Left hindlimb (tissue), 1 donor: ENCODE measurements around the gene MOSPD3.
"Not testable (repeated sequence)": the region's sequence is repeated elsewhere in the genome, so short reads cannot be mapped to it uniquely, and the experiment has no call there.

Experiments used
- DNase-seq: peaks from one replicate; pipeline ENCODE4 v3.0.0-alpha.2; 2018

Gene MOSPD3, protein sequence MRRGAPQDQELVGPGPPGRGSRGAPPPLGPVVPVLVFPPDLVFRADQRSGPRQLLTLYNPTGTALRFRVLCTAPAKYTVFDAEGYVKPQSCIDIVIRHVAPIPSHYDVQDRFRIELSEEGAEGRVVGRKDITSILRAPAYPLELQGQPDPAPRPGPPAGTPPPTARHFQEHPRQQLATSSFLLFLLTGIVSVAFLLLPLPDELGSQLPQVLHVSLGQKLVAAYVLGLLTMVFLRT

GRCh38 chr7:100611983-100612729 is at the start of gene MOSPD3:
Gene MOSPD3, plus strand, starts transcription at chr7:100612540. Its CDS starts 252 bp downstream, at chr7:100612792.
- DNase-seq, result peak; percentile 99

DNA sequence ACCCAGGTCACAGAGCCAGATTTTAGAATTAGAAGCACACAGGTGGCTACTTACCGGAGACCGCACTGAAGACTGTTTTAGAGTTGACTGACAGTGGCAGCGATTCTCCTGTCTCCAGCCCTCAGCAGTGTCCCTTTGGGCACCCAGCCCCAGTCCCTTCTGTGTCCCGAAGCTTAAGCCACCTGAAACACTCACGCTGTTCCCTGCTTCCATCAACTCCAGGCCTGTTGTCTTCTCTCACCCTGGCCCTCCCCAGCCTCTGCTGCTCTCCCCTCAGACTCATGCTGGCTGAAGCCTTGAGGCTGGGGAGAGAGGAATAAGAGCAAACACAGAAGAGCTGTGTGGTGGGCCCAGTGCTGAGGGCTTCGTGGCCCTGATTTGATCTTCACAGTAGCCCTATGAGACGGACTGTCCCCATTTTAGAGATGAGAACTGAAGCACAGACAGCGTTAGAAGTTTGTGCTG is 49.2 kb upstream of the MOSPD3 start:
- no peak for DNase-seq

DNA sequence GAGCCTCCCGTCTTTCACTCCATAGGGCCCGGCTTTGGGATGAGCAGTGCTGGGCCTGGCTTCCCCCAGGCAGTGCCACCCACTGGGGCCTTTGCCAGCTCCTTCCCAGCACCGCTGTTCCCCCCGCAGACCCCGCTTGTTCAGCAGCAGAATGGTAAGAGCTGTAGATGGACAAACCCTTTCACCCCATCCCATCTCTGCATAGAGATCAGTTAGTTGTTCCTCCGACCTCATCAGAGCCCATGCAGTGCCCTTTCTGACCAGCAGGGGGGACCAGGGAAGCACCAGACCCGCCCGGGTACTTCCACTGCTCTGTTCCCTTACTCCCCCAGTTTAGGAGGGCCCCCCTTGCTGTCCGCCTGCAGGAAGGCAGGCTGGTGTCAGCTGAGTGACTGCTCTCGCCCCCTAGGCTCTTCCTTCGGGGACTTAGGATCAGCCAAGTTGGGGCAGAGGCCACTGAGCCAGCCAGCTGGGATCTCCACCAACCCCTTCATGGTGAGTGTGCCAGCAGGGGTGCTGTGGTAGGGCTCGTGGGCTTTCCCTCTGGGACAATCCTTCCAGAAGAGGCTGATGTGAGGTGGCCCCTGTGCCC is 48.4 kb upstream of the MOSPD3 start:
- DNase-seq, result peak; percentile 80

DNA sequence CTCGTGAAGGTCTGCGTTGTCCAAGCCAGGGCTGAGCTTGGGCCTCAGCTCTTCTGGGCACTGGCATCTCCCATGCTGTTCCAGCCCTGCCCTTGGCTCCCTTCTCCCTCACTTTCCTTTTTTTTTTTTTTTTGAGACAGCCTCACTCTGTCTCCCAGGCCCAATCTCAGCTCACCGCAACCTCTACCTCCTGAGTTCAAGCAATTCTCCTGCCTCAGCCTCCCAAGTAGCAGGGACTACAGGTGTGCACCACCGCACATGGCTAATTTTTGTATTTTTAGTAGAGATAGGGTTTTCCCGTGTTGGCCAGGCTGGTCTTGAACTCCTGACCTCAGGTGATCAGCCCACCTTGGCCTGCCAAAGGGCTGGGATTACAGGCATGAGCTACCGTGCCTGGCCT is 47.9 kb upstream of the MOSPD3 start:
- not testable (repeated sequence) for DNase-seq

- DNase-seq, result no peak
These were observed 47.2 kb upstream of the MOSPD3 start for GRCh38 chr7:100565133-100565571.

DNA sequence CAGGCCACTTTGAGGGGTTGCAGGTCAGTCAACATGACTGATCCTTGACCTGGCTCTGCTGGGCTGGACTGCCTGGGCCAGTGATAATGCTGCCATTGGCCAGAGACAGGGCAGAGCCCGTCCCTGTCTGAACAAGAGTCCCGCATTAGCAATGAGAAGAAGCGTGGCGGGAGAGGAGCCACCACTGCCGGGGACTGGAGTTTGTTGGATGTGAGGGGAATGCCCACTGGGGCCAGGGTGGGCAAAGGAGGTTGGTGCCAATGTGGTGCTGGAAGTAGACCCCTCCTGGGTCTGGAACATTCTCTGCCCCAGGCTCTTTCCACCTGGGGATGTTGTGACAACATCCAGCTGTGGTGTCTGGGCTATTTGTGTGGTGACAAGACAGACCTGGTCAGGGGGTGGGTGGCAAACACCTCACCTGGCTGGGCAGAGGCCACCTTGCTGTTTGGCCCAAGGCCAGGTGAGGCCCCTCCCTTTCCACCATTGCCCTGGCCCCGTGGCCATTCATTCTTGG is 46.3 kb upstream of the MOSPD3 start:
- DNase-seq, result no peak

DNA sequence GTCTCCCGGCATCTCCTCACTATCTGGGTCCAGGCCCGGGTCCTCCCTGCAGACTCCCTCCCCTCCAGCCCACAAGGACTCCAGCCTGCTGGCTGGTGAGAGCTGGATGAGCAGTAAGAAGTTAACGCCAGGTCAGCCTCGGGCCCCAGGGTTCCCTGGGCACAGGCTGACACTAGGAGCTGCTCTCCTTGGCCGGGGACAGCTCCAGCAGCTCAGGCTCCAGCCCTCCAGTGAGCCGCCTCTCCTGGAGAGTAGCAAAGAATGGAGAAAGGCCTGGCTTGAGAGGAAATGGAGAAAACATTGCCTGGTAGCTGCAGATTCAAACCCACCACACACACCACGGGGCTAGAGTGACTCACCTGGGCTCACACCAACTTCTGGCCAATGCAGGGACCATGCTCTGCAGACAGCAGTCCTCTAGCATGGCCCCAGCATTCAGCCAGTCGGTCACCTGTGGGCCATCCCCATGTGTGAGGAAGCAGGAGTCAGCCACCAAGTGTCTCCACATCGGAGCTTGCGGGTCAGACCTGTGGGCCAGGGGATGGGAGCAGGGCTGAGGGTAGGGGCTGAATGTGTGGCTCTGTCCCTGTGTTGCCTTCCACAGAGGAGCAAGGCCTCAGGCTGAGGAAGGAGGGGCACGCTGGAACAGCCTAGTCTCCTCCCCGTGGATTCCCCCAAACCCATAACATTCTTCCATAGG is 45.2 kb upstream of the MOSPD3 start:
- DNase-seq, result no peak

DNA sequence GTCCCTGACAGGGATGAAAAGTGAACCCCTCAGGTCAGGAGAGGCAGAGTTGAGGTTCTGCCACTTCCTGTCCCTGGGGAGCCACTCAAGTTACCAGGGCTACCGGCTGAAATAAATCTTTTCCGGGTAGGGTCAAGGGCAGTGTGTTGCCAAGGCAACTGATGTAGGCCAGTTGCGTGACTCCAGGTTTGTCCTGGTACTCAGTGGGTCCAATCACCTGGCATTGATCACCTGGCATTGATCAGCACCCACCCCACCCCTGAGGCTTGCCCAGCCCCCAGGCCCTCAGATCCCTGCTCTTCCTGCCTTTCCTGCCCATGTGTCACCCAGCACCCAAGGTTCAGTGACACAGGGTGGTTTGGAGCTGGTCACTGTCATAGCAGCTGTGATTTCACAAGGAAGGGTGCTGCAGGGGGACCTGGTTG is 44.6 kb upstream of the MOSPD3 start:
- DNase-seq, result no peak

DNA sequence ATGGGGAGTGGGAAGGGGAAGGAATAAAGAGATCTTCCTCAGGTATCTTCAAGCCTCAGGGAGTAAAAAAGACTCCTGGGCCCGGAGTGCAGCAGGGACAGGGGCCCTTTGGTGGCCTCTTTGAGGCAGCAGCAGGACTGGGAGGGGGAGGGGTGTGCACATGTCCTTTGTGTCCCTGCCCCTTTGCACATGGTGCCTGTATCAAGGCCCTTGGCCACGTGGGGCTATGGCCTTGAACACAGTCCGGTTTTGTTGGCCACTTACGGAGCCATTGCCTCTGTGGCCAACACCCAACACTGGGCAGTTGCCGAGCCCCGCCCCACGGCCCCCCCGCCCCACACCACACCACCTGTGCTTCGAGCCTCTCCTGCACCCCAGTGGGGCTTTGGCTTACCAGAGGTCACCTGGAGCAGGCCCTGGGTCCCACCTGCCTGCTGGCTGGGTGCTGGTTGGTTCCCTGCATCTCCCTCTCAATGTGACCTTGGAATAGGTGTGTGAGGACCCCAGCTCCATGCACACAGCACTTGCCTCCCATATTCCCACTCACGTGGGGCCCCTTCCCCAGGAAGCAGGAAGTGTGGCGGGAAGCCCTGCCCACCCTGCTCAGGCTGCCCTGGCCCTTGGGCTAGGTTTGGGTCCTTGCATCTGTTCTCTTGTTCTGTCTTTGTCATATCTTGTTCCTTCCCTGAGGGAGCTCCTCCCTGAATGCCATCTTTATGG is 44.0 kb upstream of the MOSPD3 start:
- peak; percentile 20 for DNase-seq

DNA sequence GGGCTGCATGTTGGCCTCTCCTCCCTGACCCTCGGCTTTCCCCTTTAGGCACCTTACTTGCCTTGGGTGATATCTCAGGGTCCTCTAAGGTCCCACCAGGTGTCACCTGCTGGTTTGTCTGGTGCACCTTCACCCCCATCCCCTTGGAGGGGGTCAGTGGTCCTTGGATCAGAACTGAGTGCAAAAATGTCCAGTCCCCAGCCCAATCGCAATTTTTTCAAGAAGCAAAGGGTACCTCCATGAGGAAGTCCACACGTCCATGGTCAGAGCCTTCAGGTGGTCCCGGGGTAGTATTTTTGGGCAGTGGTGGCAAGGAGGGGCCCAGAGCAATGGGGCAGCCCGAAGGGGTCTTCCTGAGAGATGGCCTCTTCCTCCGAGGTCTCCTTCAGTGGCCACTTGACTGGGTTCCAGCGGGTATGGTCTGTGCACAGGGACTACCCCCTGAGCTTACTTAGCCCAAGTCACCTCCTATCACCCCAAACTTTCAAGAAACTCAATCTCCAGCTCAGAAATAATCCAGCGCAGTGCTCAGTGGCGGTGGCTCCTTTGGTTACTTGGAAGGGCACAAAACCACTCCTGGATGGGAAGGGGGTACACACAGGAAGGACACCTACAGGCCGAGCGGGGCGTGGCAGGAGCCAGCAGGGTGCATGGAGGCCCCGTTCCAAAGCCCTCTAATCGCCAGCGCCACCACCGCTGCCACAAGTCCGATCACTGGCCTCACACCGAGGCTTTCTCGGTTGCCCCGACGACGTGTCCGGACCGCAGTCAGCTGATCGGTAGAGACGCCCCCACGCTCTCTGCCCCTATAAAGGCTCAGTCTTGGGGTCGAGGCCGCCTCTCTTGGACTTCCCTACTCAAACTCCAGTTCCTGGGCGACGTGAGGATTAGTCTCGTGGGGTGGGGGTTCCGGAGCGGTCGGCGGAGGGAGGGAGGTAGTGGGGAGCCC is 43.2 kb upstream of the MOSPD3 start:
- peak; percentile 13 for DNase-seq

DNA sequence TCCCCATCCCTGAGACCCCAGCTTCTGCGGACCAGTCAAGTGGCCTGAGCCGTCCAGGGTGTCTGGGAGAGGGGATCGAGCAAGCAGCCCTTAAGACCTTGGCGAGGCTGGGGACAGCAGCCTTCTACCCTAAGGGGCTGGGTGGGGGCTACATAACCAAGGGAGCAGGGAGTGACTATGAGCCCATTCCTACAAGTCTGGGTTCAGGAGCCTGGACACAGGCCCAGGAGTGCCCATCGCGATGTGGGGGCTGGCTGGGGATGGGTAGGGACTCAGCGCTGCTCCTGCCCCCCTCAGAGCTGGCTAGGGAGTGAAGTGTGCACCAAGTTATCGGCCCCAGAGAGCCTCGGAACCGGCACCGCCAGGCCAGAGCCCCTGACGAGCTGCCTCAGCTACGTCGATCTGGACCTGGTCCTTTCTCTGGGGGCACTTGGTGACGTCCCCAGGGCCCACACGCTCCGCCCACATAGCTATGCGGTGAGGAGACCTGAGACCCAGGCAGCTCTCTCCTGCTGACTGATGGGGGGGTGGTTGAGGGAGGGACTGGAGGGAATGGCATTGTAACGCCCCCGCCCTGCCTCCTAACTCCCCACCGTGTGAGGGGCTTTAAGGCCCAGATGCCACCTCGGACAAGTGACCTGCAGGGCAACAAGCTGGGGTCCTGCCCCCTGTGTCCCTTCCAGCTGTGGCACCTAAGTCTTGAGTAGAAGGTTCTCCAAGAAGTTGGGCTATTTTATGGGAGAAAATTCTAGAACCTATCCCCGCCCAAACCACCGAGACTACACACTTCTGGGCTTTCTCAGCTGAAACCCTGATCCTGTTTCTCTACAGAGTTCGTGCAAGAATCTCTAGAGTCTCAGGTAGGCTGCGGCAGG is 41.1 kb upstream of the MOSPD3 start:
- DNase-seq, result no peak

- no peak for DNase-seq
These were observed 40.6 kb upstream of the MOSPD3 start for GRCh38 chr7:100571829-100572116.

GRCh38 chr7:100572281-100572948 is 39.9 kb upstream of the MOSPD3 start:
- no peak for DNase-seq

DNA sequence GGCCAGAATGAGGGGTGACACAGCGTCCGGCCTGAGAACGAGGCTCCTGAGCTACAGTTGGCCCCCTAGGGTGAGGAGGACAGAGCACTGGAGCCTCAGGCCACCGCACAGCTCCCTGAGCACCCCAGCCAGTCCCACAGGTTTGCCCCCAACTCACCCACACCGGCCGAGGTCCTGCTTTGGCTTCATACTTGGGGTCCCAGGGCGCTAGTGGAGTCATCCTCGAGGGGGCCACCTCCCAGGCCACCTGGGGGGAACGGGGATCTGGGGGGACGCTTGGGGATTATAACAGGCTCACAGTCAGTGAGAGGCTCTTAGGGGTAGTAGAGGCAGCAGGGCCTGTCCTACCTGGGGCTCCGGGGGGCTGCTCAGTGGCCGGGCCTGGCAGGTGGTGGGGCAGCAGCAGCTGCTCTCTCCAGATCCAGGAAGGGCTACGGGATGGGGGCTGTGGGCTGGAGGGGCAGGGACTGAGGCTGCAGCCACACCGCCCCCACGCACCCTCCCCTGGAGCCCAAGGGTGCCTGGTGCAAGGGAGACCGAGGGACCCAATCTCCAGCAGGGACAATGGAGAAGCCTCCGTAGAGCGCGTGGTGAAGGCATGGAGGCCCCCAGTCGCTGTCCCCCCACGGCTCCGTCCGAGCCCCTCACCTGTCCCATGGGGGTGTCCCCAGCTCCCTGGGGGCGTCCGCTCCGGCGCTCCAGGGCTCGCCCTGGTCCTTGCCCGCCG is 39.2 kb upstream of the MOSPD3 start:
- no peak for DNase-seq

DNA sequence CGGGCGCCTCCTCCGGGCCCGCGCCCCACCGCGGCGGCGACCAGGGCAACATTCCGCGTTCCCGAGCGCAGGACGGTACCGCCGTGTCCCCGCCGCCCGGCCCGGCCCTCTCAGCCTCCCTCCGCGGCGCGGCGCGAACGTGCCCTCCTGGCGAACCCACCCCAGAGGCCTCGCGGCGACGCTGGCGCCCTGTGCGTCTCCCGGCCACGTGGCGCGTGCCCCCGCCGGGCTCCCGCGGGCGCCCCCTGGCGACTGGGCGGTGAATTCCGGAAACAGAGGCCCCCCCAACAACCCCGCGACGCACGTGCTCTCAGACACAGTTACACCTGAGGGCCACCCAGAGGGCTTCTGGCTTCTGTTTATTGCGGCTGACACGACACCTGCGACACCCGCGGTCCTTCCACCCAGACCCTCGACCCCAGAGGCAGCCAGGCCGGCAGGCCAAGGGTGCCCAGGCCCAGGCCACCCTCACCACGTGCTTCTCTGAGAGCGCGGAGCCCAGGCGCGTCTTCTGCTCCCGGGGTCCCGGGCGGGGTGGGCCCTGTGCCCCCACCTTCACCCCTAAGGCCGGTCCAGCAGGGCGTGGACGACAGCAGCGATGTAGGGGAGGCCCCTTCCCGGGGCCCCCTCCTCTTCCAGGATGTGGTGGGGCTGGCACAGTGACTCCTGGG is 38.5 kb upstream of the MOSPD3 start, which contains the start of gene SAP25:
Gene SAP25, minus strand, starts transcription at position 210 of the 671 bp plus-strand sequence. Its CDS starts 158 bp downstream, at position 52.
- DNase-seq, result no peak

- no peak for DNase-seq
These were observed 37.8 kb upstream of the MOSPD3 start for GRCh38 chr7:100574362-100575205.

DNA sequence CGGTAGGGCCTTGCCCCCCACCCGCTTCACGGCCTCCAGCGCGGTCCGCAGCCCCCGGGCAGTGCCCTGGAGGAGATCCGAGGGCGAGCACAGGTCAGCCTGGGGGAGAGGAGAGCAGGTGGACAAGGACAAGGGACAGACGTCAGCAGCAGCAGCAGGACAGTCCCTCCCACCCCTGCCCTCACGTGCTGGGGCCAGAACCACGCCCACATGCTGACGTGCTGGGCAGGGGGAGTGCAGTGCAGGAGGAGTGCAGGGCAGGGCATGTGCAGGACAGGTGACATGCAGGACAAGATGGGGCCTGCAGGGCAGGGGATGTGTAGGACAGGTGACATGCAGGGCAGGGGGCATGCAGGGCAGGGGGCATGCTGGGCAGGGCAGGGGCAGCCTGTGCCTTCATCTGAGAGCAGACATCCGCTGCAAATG is 37.1 kb upstream of the MOSPD3 start:
- no peak for DNase-seq
